ENCODE data around the gene SLC6A6.

GRCh38 chr3:14509796-14510100, 107.3 kb downstream of the SLC6A6 start:
- TF ChIP-seq POLR2A (IDR thresholded peaks at IDR 0.05) (no peak), POLR2AphosphoS5 (IDR thresholded peaks at IDR 0.05) (no peak)
- TF ChIP-seq, protein P1, sequence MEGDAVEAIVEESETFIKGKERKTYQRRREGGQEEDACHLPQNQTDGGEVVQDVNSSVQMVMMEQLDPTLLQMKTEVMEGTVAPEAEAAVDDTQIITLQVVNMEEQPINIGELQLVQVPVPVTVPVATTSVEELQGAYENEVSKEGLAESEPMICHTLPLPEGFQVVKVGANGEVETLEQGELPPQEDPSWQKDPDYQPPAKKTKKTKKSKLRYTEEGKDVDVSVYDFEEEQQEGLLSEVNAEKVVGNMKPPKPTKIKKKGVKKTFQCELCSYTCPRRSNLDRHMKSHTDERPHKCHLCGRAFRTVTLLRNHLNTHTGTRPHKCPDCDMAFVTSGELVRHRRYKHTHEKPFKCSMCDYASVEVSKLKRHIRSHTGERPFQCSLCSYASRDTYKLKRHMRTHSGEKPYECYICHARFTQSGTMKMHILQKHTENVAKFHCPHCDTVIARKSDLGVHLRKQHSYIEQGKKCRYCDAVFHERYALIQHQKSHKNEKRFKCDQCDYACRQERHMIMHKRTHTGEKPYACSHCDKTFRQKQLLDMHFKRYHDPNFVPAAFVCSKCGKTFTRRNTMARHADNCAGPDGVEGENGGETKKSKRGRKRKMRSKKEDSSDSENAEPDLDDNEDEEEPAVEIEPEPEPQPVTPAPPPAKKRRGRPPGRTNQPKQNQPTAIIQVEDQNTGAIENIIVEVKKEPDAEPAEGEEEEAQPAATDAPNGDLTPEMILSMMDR (IDR thresholded peaks at IDR 0.05): no peak

Data from breast epithelium (tissue), 3 donors.